GM12878 (cell line): ENCODE data around the gene MYH7.

Experiments used
- CTCF ChIP-seq, 3 experiments: IDR thresholded peaks in 2 of 3; conservative IDR thresholded peaks in 1 of 3; 2 replicates each; pipeline ENCODE4 v1.5.1; 2011; ENCODE audit warnings: low read depth in 3 of 3, low read length in 3 of 3, mild to moderate bottlenecking in 3 of 3, control low read depth in 2 of 3, moderate library complexity in 2 of 3, inconsistent platforms in 1 of 3, mixed read lengths in 1 of 3; ENCODE audit not compliant: control insufficient read depth in 2 of 3, insufficient read depth in 1 of 3; ENCODE audit errors: extremely low read depth in 1 of 3
- CUX1 ChIP-seq: IDR thresholded peaks from 2 replicates; pipeline ENCODE4 v1.6.1; 2012; ENCODE audit warnings: improper control_type of control experiment, low read depth, low read length; ENCODE audit not compliant: insufficient replicate concordance
- E4F1 ChIP-seq: fragments of 450-650 bp; IDR thresholded peaks from 2 replicates; pipeline ENCODE4 v1.6.1; 2018; ENCODE audit warnings: borderline replicate concordance, mild to moderate bottlenecking; ENCODE audit not compliant: partially characterized antibody
- FOS ChIP-seq: IDR thresholded peaks from 3 replicates; pipeline ENCODE4 v1.6.1; 2011; ENCODE audit warnings: borderline replicate concordance; ENCODE audit not compliant: insufficient read length; ENCODE audit errors: extremely low read depth
- GABPA ChIP-seq: IDR thresholded peaks from 2 replicates; pipeline ENCODE4 v1.6.1; 2014; ENCODE audit warnings: antibody characterized with exemption, low read depth, mild to moderate bottlenecking, inconsistent platforms
- NFYB ChIP-seq: IDR thresholded peaks from 2 replicates; pipeline ENCODE4 v1.6.1; 2011; ENCODE audit warnings: low read depth, mild to moderate bottlenecking, low read length, improper control_type of control experiment, moderate library complexity; ENCODE audit not compliant: insufficient read depth
- RAD51 ChIP-seq: fragments of 450-650 bp; IDR thresholded peaks from 2 replicates; pipeline ENCODE4 v1.6.1; 2016; ENCODE audit warnings: moderate library complexity, mild to moderate bottlenecking, inconsistent platforms
- TCF7 ChIP-seq: IDR thresholded peaks from 2 replicates; pipeline ENCODE4 v1.6.1; 2014; ENCODE audit warnings: antibody characterized with exemption, borderline replicate concordance
- USF2 ChIP-seq: IDR thresholded peaks from 2 replicates; pipeline ENCODE4 v1.6.1; 2011; ENCODE audit warnings: low read depth, low read length, improper control_type of control experiment, borderline replicate concordance

GRCh38 chr14:23376482-23377197 lies 58.8 kb downstream of the MYH7 start, which contains the start of gene CMTM5:
- TF ChIP-seq GABPA (no peak), CTCF (IDR thresholded peaks at IDR 0.05 in 2 of 3, conservative IDR thresholded peaks at IDR 0.05 in 1 of 3; ENCODE audit: control insufficient read depth in 2 of 3, extremely low read depth in 1 of 3, insufficient read depth in 1 of 3, low read depth in 3 of 3, low read length in 3 of 3) (no peak), TCF7 (no peak), FOS (no peak), E4F1 (no peak), RAD51 (no peak), NFYB (no peak), USF2 (no peak), CUX1 (no peak)
